Stimulated activated CD4-positive, alpha-beta T cell treated with anti-CD3 and anti-CD28 coated beads, Interleukin-15, amount 100 ng/mL, for 24 hours (primary cell): ENCODE results near the gene TRAF1.
"Not testable (repeated sequence)": the region's sequence is repeated elsewhere in the genome, so short reads cannot be mapped to it uniquely, and the experiment has no call there.

Source experiments
- DNase-seq: peaks from one replicate; pipeline ENCODE4 v3.0.0-alpha.2; 2020

The TRAF1 gene

GRCh38 chr9:120926397-120926928, at the start of gene TRAF1:
TSS of gene TRAF1 (minus strand) at chr9:120926796. CDS start at chr9:120926075, 721 bp downstream.
- DNase-seq: no peak

- DNase-seq: no peak
Observed at GRCh38 chr9:120974921-120975320, 48.3 kb upstream of the TRAF1 start.

- no peak for DNase-seq
Observed at GRCh38 chr9:120974181-120974580, 47.6 kb upstream of the TRAF1 start.

- DNase-seq: no peak
Observed at GRCh38 chr9:120971938-120972337, 45.3 kb upstream of the TRAF1 start.

- DNase-seq: not testable (repeated sequence)
Observed at GRCh38 chr9:120971471-120971870, 44.9 kb upstream of the TRAF1 start.

- no peak for DNase-seq
Observed at GRCh38 chr9:120970244-120970643, 43.6 kb upstream of the TRAF1 start.

- no peak for DNase-seq
Observed at GRCh38 chr9:120966013-120966369, 39.4 kb upstream of the TRAF1 start.

- DNase-seq: no peak
Observed at GRCh38 chr9:120965344-120966012, 38.9 kb upstream of the TRAF1 start.

GRCh38 chr9:120961936-120962335, 35.3 kb upstream of the TRAF1 start:
- no peak for DNase-seq

GRCh38 chr9:120960001-120960400, 33.4 kb upstream of the TRAF1 start:
- no peak for DNase-seq

GRCh38 chr9:120956862-120957261, 30.3 kb upstream of the TRAF1 start:
- DNase-seq: no peak

- DNase-seq: no peak
Observed at GRCh38 chr9:120951960-120952618, 25.5 kb upstream of the TRAF1 start.

- no peak for DNase-seq
Observed at GRCh38 chr9:120950421-120951388, 24.1 kb upstream of the TRAF1 start.

- no peak for DNase-seq
Observed at GRCh38 chr9:120949290-120949689, 22.7 kb upstream of the TRAF1 start.

- no peak for DNase-seq
Observed at GRCh38 chr9:120948824-120949223, 22.2 kb upstream of the TRAF1 start.

GRCh38 chr9:120947222-120947621, 20.6 kb upstream of the TRAF1 start:
- DNase-seq: no peak

- DNase-seq: no peak
Observed at GRCh38 chr9:120946259-120946658, 19.7 kb upstream of the TRAF1 start.

GRCh38 chr9:120944948-120945347, 18.4 kb upstream of the TRAF1 start:
- no peak for DNase-seq

GRCh38 chr9:120944434-120944843, 17.8 kb upstream of the TRAF1 start:
- DNase-seq: no peak

- DNase-seq: no peak
Observed at GRCh38 chr9:120942186-120943001, 15.8 kb upstream of the TRAF1 start.

GRCh38 chr9:120941046-120941770, 14.6 kb upstream of the TRAF1 start:
- no peak for DNase-seq

GRCh38 chr9:120940573-120940972, 14.0 kb upstream of the TRAF1 start:
- DNase-seq: no peak
